B cell (primary cell): ENCODE measurements around the gene TAS1R1. TPM values are rescaled to one million over a fixed set of nuclear protein-coding genes. Genes with fewer than 3 reads are reported as not detected.

ENCODE experiments used
- ATAC-seq: fragments of 200-7000 bp; cut with Tn5 transposase; one replicate; pipeline ENCODE4 v1.10.0; 2021; ENCODE audit warnings: low read depth, mild to moderate bottlenecking, moderate number of reproducible peaks, moderate library complexity
- CTCF ChIA-PET: fragments of 350-600 bp; sonication (Branson Sonifier 250); formaldehyde crosslinking; loops from one replicate; lab custom pipeline; 2021; ENCODE audit warnings: antibody characterized with exemption, inconsistent platforms; lab: Charles Lee
- POLR2A ChIA-PET: fragments of 350-600 bp; sonication (Branson Sonifier 250); formaldehyde crosslinking; loops from one replicate; lab custom pipeline; 2021; ENCODE audit warnings: antibody characterized with exemption; lab: Charles Lee
- DNase-seq: peaks from one replicate; pipeline ENCODE4 v3.0.0; 2013
- H2AFZ ChIP-seq: 2 replicates; pipeline ENCODE4 v1.6.1; 2012; ENCODE audit warnings: mild to moderate bottlenecking, low read depth, low read length; ENCODE audit not compliant: insufficient read depth, poor library complexity, severe bottlenecking
- H3K27ac ChIP-seq, 2 donors: 1 replicate in 1 of 2; 2 replicates in 1 of 2; pipeline ENCODE4 v1.5.1; 2012 to 2013; ENCODE audit warnings: low read length in 2 of 2, mild to moderate bottlenecking in 2 of 2, moderate library complexity in 1 of 2
- H3K27me3 ChIP-seq, 4 experiments: fragments of 200-600 bp in 1 of 4; sonication (generic) in 1 of 4; replicated peaks in 1 of 4; 1 replicate in 2 of 4; 2 replicates in 2 of 4; pipeline versions ENCODE4 v1.6.1 to v1.7.0; 2013 to 2016; ENCODE audit warnings: low read length in 3 of 4, mild to moderate bottlenecking in 2 of 4, mixed read lengths in 1 of 4, moderate library complexity in 1 of 4; ENCODE audit not compliant: insufficient read depth in 4 of 4, control insufficient read depth in 3 of 4; ENCODE audit errors: control extremely low read depth in 1 of 4
- H3K36me3 ChIP-seq, 2 experiments: replicated peaks in 1 of 2; 1 replicate in 1 of 2; 2 replicates in 1 of 2; pipeline versions ENCODE4 v1.6.1 to v1.7.1; 2013; ENCODE audit warnings: low read length in 1 of 2; ENCODE audit not compliant: insufficient read depth in 2 of 2, control insufficient read depth in 1 of 2; ENCODE audit errors: control extremely low read depth in 1 of 2, extremely low read depth in 1 of 2
- H3K4me1 ChIP-seq, 2 donors: fragments of 200-600 bp in 1 of 2; sonication (generic) in 1 of 2; 1 replicate in 1 of 2; 2 replicates in 1 of 2; pipeline versions ENCODE4 v1.5.1 to v1.6.1; 2013 to 2017; ENCODE audit warnings: low read length in 2 of 2; ENCODE audit not compliant: control insufficient read depth in 2 of 2, insufficient read depth in 2 of 2
- H3K4me2 ChIP-seq: replicated peaks from 2 replicates; pipeline ENCODE3; 2012; ENCODE audit warnings: mild to moderate bottlenecking, low read depth, low read length; ENCODE audit not compliant: poor library complexity, severe bottlenecking
- H3K4me3 ChIP-seq, 5 experiments: fragments of 200-600 bp in 1 of 5; sonication (generic) in 1 of 5; 1 replicate in 3 of 5; 2 replicates in 2 of 5; pipeline versions ENCODE4 v1.5.1 to v1.7.0; 2011 to 2016; ENCODE audit warnings: low read length in 4 of 5, mild to moderate bottlenecking in 4 of 5, low read depth in 2 of 5, control low read depth in 1 of 5, moderate library complexity in 1 of 5; ENCODE audit not compliant: insufficient read depth in 1 of 5; ENCODE audit errors: control extremely low read depth in 1 of 5, extremely low read depth in 1 of 5
- H3K79me2 ChIP-seq: fragments of 200-600 bp; sonication (generic); one replicate; pipeline ENCODE4 v1.6.0; 2016; ENCODE audit warnings: low read length; ENCODE audit not compliant: control insufficient read depth, insufficient read depth
- H3K9ac ChIP-seq: fragments of 200-600 bp; sonication (generic); 2 replicates; pipeline ENCODE4 v1.6.1; 2017; ENCODE audit warnings: mild to moderate bottlenecking, low read length, moderate library complexity
- H3K9me3 ChIP-seq, 3 donors: one replicate each; pipeline versions ENCODE4 v1.6.1 to v1.7.1; 2013; ENCODE audit warnings: low read length in 2 of 3; ENCODE audit not compliant: control insufficient read depth in 2 of 3, insufficient read depth in 1 of 3; ENCODE audit errors: control extremely low read depth in 1 of 3
- H4K20me1 ChIP-seq: 2 replicates; pipeline ENCODE4 v1.6.0; 2012; ENCODE audit warnings: mild to moderate bottlenecking, low read length; ENCODE audit not compliant: insufficient read depth, control insufficient read depth, poor library complexity, severe bottlenecking
- H3K27ac Mint-ChIP-seq: one replicate; pipeline ENCODE4 v1.8.0; 2021; ENCODE audit warnings: mixed read lengths
- H3K27me3 Mint-ChIP-seq: one replicate; pipeline ENCODE4 v1.8.0; 2021; ENCODE audit warnings: mixed read lengths
- H3K4me1 Mint-ChIP-seq: one replicate; pipeline ENCODE4 v1.8.0; 2021; ENCODE audit warnings: mixed read lengths
- H3K4me3 Mint-ChIP-seq: one replicate; pipeline ENCODE4 v1.8.0; 2021; ENCODE audit warnings: mixed read lengths
- H3K9me3 Mint-ChIP-seq: one replicate; pipeline ENCODE4 v1.8.0; 2022; ENCODE audit warnings: mixed read lengths; ENCODE audit not compliant: insufficient read depth
- EZH2 ChIP-seq: IDR thresholded peaks from 2 replicates; pipeline ENCODE4 v1.6.1; 2012; ENCODE audit warnings: borderline replicate concordance, low read depth, mild to moderate bottlenecking, moderate library complexity, low read length; ENCODE audit not compliant: insufficient read depth, poor library complexity, severe bottlenecking
- WGBS: methylation state at CpG from one replicate; pipeline ENCODE4 v1.1.5; 2013; ENCODE audit warnings: missing lambda C conversion rate; ENCODE audit not compliant: insufficient coverage; 5-methylcytosine and 5-hydroxymethylcytosine counted together
- intact Hi-C: fragments of 100-400 bp; cut with micrococcal nuclease; formaldehyde crosslinking; loops from one replicate; pipeline ENCODE4 v1.10.0; 2022
- polyA plus RNA-seq: library from polyadenylated mRNA; depleted of rRNA; stranded (reverse); fragments of >200 nt; gene quantifications from 2 replicates; pipeline ENCODE4 v1.2.3, GENCODE V29; 2012
- total RNA-seq, 2 donors: library from RNA; stranded (reverse); fragments of 120-200 nt in 1 of 2; gene quantifications; 1 replicate in 1 of 2; 2 replicates in 1 of 2; pipeline versions ENCODE4 v1.2.3 to v1.2.4, GENCODE V29; 2013 to 2022
- TF ChIP-seq, protein P1 (sequence below): fragments of 200-600 bp; IDR thresholded peaks from one replicate; pipeline ENCODE4 v1.8.0; 2022; ENCODE audit warnings: antibody characterized with exemption, mild to moderate bottlenecking

Gene TAS1R1
- total and polyA plus RNA-seq, 2 donors (not counting 1 experiment from before 2014, with no cell fraction given): 0.09 TPM; not detected in 1

GRCh38 chr1:6574818-6575217, 19.7 kb downstream of the TAS1R1 start:
- CTCF ChIA-PET: no interaction called here
- no peak for ATAC-seq

DNA sequence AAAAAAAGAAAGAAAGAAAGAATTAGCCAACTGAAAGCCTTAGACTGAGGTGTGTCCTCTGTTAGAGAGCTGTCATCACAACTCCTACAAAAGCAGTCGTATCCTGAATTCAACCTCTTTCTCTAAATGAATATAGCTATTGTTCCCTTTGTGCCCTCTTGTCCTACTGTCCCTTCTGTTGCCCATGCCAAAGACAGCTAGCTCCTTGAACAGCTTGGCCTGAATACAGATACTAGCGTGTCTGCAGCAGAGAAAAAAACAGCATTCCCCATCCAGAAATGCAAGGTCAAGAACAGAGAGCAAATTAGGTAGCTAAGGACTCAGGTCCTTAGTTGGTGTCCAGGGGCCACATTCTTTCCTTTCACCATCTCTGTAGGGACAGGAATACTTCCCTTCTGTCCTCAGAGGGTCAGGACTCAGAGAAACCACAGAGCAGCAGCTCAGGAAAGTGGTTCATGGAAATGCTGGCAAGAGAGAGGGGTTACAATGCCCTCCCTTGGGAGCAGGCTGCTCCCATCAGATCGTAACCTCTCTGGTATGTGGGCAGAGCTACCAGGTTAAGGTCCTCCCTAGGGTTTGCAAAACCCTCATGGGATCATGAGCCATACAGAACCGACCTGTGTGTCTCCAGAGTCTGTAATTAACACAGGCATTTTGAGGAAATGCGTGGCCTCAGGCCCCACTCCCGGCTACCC, 22.9 kb downstream of the TAS1R1 start:
- DNase-seq (no peak), ATAC-seq (no peak)
- no peak overlapping the region for H3K27ac ChIP-seq
- no peak overlapping the region for H3K4me3 Mint-ChIP-seq
- 83% methylated on average over 4 of the region's 6 CpGs for WGBS
- H3K4me3 ChIP-seq: no peak overlapping the region
- H3K9ac ChIP-seq: no peak overlapping the region
- H2AFZ ChIP-seq: no peak overlapping the region
- ChIA-PET CTCF (no interaction called here), POLR2A (no interaction called here)
- H3K9me3 Mint-ChIP-seq: no peaks in the 10 kb centered on the region
- H3K4me2 ChIP-seq: no peak overlapping the region
- peaks cover 34% of the 10 kb centered on the region for H3K4me1 Mint-ChIP-seq
- H3K27me3 ChIP-seq: no peaks in the 10 kb centered on the region
- H3K79me2 ChIP-seq: peaks cover 30% of the 10 kb centered on the region
- intact Hi-C loops: no loop called here
- peaks cover 8% of the 10 kb centered on the region for H4K20me1 ChIP-seq
- H3K9me3 ChIP-seq: no peaks in the 10 kb centered on the region
- TF ChIP-seq, protein P1, sequence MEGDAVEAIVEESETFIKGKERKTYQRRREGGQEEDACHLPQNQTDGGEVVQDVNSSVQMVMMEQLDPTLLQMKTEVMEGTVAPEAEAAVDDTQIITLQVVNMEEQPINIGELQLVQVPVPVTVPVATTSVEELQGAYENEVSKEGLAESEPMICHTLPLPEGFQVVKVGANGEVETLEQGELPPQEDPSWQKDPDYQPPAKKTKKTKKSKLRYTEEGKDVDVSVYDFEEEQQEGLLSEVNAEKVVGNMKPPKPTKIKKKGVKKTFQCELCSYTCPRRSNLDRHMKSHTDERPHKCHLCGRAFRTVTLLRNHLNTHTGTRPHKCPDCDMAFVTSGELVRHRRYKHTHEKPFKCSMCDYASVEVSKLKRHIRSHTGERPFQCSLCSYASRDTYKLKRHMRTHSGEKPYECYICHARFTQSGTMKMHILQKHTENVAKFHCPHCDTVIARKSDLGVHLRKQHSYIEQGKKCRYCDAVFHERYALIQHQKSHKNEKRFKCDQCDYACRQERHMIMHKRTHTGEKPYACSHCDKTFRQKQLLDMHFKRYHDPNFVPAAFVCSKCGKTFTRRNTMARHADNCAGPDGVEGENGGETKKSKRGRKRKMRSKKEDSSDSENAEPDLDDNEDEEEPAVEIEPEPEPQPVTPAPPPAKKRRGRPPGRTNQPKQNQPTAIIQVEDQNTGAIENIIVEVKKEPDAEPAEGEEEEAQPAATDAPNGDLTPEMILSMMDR: no peak
- TF ChIP-seq EZH2: no peak
- H3K27ac Mint-ChIP-seq: no peak overlapping the region
- H3K27me3 Mint-ChIP-seq: peaks cover 3% of the 10 kb centered on the region
- peaks cover 0 to 2% of the 10 kb centered on the region in 2 experiments for H3K36me3 ChIP-seq
- peaks cover 20 to 32% of the 10 kb centered on the region in 2 donors for H3K4me1 ChIP-seq

More at GRCh38 chr1:6574818-6575217, 19.7 kb downstream of the TAS1R1 start:
- no peak overlapping the region for H3K27ac Mint-ChIP-seq
- TF ChIP-seq EZH2: no peak
- H3K9me3 Mint-ChIP-seq: no peaks in the 10 kb centered on the region
- H4K20me1 ChIP-seq: no peaks in the 10 kb centered on the region
- H3K4me1 Mint-ChIP-seq: peaks cover 8% of the 10 kb centered on the region
- no peak overlapping the region for H2AFZ ChIP-seq
- no peak overlapping the region for H3K4me3 ChIP-seq
- H3K9ac ChIP-seq: no peak overlapping the region
- H3K27me3 Mint-ChIP-seq: peaks cover 12% of the 10 kb centered on the region
- peaks cover 3 to 6% of the 10 kb centered on the region in 2 donors for H3K4me1 ChIP-seq
- POLR2A ChIA-PET: no interaction called here
- H3K36me3 ChIP-seq: no peaks in the 10 kb centered on the region
- H3K27me3 ChIP-seq: peaks cover 0 to 3% (median 0%) of the 10 kb centered on the region in 4 experiments
- no peak overlapping the region for H3K27ac ChIP-seq
- H3K4me2 ChIP-seq: no peak overlapping the region
- intact Hi-C loops: no loop called here
- WGBS: 89% methylated on average over 14 of the region's 14 CpGs
- DNase-seq: no peak
- H3K79me2 ChIP-seq: peaks cover 4% of the 10 kb centered on the region
- peaks cover 0 to 6% (median 0%) of the 10 kb centered on the region in 3 donors for H3K9me3 ChIP-seq
- no peak overlapping the region for H3K4me3 Mint-ChIP-seq
